NCI-H1092 (cell line): ENCODE data around the gene KRTAP20-1.

Experiments
- DNase-seq: peaks from one replicate; lab custom pipeline; 2025; lab: John Stamatoyannopoulos, UW

The KRTAP20-1 gene

DNA sequence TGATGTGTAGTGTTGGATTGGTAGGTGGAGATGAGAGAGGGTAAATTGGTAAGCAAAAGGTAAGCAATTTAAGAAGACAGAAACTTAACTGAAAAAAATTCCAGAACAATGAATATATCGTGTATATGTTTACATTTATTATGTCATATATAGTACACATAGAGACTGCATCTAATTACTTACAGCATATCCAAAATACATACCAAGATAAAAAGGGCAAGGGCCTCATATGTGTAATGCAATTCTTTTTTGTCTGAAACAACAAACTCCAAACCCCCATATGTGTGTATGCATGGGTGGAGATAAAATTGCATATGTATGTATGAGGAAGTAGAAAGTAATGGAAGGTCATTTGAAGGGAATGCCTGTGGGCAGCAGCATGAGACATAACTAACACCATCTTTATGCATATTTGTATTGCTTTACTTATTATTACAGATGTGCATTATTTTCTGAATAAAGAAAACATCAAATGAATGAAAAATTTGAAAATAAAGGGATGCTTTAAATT, 30.7 kb downstream of the KRTAP20-1 start:
- no peak for DNase-seq

GRCh38 chr21:30652891-30653290, 36.7 kb downstream of the KRTAP20-1 start:
- no peak for DNase-seq
